Mucosa of descending colon (tissue), 3 donors: ENCODE results near the gene MBOAT1. TPM values are rescaled to one million over a fixed set of nuclear protein-coding genes. Genes with fewer than 3 reads are reported as not detected.

Source experiments
- ATAC-seq: fragments of 200-7000 bp; cut with Tn5 transposase; one replicate; pipeline ENCODE4 v1.9.1; 2020; ENCODE audit warnings: mild to moderate bottlenecking, moderate library complexity
- DNase-seq, 3 donors: peaks; one replicate each; pipeline ENCODE4 v3.0.0-alpha.2; 2020
- H3K36me3 ChIP-seq: fragments of 200-600 bp; one replicate; pipeline ENCODE4 v1.8.0; 2021; ENCODE audit warnings: low read depth, mild to moderate bottlenecking
- H3K4me1 ChIP-seq: fragments of 200-600 bp; one replicate; pipeline ENCODE4 v1.8.0; 2021; ENCODE audit warnings: low read depth, mild to moderate bottlenecking
- H3K4me3 ChIP-seq: fragments of 200-600 bp; one replicate; pipeline ENCODE4 v1.8.0; 2021; ENCODE audit warnings: mild to moderate bottlenecking
- H3K9me3 ChIP-seq: fragments of 200-600 bp; one replicate; pipeline ENCODE4 v1.8.0; 2021; ENCODE audit warnings: mild to moderate bottlenecking
- intact Hi-C, 2 donors: fragments of 100-400 bp; cut with DNase I in 1 of 2; cut with micrococcal nuclease in 1 of 2; formaldehyde crosslinking; loops; one replicate each; pipeline versions ENCODE4 v1.11.0 to v1.11.1; 2022; cut with DNase I, micrococcal nuclease
- total RNA-seq, 3 donors: library from RNA; stranded (reverse); fragmentation: NEBNext Ultra II Directional in 2 of 3; extraction: Animal tissue kit (Norgen Biotek cat#: 25700) in 2 of 3; gene quantifications; one replicate each; pipeline versions ENCODE4 v1.2.1 to v1.2.4, GENCODE V29; 2021 to 2023
- TF ChIP-seq, protein P1 (sequence below): fragments of 200-600 bp; IDR thresholded peaks from one replicate; pipeline ENCODE4 v1.8.0; 2022; ENCODE audit warnings: antibody characterized with exemption, mild to moderate bottlenecking
- donor health status: DM: no; HTN: no; CAD: no; lungs with moderate emphysema.
- donor health status: DM: no; HTN: no; CAD: no.
- donor health status: DM: no; HTN: yes; CAD: no.

Gene MBOAT1
- total RNA-seq, 3 donors from 2014 or later = 33.7 to 77.0 (median 54.4) TPM

DNA sequence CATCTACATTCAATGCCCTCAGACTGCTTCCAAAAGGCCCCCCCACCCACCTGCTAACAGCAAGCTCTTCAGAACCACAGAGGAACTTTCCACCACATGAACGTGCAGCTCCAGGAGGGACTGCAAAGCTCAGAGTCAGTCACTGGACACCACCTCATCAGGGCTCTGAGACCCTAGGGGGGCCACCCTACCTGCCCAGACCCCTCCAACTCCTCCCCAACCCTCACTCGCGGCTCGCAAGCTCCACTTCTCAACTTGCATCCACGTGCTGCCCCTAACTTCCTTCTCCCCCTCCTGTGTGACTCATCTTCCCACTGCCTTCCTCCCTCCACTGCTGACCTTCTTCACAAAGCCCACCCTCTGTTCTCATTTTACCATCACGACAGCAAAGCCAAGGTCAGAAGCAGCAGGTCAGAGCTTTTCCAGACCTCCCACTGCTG lies 6.5 kb downstream of the MBOAT1 start:
- peaks cover 36% of the 10 kb centered on the region for H3K4me1 ChIP-seq
- H3K9me3 ChIP-seq = no peaks in the 10 kb centered on the region
- H3K4me3 ChIP-seq = no peak overlapping the region
- DNase-seq (no peak), ATAC-seq (peak; percentile 12)
- TF ChIP-seq, protein P1, sequence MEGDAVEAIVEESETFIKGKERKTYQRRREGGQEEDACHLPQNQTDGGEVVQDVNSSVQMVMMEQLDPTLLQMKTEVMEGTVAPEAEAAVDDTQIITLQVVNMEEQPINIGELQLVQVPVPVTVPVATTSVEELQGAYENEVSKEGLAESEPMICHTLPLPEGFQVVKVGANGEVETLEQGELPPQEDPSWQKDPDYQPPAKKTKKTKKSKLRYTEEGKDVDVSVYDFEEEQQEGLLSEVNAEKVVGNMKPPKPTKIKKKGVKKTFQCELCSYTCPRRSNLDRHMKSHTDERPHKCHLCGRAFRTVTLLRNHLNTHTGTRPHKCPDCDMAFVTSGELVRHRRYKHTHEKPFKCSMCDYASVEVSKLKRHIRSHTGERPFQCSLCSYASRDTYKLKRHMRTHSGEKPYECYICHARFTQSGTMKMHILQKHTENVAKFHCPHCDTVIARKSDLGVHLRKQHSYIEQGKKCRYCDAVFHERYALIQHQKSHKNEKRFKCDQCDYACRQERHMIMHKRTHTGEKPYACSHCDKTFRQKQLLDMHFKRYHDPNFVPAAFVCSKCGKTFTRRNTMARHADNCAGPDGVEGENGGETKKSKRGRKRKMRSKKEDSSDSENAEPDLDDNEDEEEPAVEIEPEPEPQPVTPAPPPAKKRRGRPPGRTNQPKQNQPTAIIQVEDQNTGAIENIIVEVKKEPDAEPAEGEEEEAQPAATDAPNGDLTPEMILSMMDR = no peak
- H3K36me3 ChIP-seq = no peaks in the 10 kb centered on the region
- intact Hi-C loops = no loop called here

DNA sequence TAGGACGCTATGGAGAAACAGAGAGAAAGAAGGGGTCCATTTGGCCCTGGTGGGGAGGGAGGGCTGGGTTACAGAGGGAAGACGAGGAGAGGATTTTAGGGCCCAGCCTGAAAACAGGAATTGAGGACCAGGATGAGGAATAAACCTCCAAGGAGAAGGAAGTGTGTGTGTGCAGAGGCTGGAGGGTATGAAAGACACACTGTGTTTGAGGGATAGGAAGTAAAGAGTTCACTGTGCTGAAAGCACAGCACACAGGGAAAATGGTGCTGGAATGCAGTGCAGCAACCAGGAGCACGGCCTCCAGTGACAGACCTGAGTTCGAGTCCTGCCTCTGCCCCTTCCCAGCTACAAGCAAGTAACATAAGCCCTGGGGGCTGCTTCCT lies 7.8 kb downstream of the MBOAT1 start:
- Histone ChIP-seq H3K4me1 (peaks cover 39% of the 10 kb centered on the region), H3K4me3 (no peak overlapping the region), H3K9me3 (no peaks in the 10 kb centered on the region), H3K36me3 (no peaks in the 10 kb centered on the region)
- ATAC-seq (peak; percentile 16), DNase-seq (no peak)
- intact Hi-C loops = no loop called here
- TF ChIP-seq, protein P1 = no peak

DNA sequence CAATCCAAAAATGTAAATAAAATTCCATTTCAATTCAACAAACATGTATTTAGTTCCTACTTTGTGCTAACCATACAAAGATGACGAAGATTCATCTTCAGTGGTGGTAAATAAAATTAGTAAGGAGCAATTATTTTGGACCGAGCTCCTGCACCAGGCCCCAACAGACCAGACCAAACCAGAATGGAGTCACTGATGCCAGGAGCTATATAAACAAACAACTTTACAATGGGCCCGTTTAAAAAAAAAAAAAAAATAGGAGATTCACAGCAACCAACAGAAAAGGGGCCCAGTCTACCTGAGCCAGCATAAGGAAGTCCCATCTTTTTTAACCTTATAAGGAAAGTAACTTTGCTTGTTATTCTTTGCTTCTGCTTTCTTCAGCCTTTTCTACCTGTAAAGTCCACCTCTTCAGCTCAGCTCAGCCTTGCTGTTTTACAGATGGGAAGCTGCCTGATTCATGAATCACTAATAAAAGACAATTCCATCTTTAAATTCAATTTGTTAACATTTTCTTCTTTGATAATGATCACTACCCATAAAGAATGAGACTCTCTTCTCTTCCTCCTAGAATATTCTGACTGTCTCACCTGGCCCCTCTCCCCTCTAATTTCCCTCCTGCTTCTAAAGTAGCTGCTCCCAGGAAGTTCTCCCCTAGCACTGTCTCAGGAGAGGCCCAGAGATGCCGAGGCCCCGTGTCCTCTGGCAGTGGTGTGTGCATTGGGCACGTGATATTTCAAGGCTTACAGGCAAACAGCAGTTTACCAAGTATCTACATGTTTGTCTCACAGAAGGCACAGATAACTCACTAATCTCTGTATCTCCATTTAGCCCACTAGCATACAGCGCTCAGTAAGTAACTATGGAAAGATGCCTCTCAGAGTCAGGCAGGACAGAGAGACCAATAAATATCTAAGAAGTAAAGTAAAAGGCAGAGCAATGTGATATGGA lies 8.4 kb downstream of the MBOAT1 start:
- no peak overlapping the region for H3K4me3 ChIP-seq
- TF ChIP-seq, protein P1 = no peak
- intact Hi-C loops = no loop called here
- H3K4me1 ChIP-seq = peaks cover 39% of the 10 kb centered on the region
- DNase-seq = no peak
- ATAC-seq = peak; percentile 24
- H3K9me3 ChIP-seq = no peaks in the 10 kb centered on the region
- no peaks in the 10 kb centered on the region for H3K36me3 ChIP-seq

DNA sequence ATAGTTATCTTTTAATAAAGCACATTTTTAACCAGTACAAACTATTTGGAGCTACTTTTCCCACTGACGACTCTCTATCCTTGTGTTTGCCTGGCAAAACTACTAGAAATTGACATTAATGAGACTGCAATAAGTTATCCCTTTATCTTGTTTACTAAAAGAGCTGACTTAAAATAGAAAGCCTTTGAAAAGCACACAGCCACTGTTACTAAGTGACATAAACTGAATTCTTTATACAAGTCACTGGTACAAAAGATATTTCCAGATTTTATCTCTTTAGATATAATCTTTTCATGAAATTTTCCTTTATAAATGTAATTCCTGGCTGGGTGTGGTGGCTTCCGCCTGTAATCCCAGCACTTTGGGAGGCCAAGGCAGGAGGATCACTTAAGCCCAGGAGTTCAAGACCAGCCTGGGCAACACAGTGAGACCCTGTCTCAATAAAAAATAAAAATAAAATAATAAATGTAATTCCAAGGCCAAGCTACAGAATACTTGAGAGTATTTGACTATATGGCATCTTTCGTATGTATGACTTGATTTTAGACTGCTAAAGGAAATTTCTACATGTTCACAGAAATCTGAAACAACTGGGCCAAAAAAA lies 9.5 kb downstream of the MBOAT1 start:
- peaks cover 49% of the 10 kb centered on the region for H3K4me1 ChIP-seq
- TF ChIP-seq, protein P1 = no peak
- ATAC-seq = no peak
- intact Hi-C loops = no loop called here
- no peaks in the 10 kb centered on the region for H3K9me3 ChIP-seq
- H3K4me3 ChIP-seq = no peak overlapping the region
- no peaks in the 10 kb centered on the region for H3K36me3 ChIP-seq
- no peak for DNase-seq

DNA sequence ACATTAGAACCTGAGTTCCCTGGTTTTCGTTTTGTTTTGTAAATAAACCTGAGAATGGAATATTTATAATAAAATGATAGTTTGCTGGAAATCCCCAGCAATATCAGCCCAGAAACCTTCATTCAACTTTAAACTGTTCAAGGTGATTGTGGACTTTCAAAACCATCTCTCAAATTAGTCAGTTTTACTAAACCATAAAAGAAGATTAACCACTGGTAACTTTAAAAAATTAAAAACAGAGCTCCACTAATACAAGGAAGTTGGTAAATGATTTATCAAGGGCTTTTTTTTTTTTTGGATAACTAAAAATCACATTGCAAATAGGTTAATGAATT lies 10.0 kb downstream of the MBOAT1 start:
- no peaks in the 10 kb centered on the region for H3K9me3 ChIP-seq
- H3K4me3 ChIP-seq = no peak overlapping the region
- no peak for ATAC-seq
- intact Hi-C loops = no loop called here
- DNase-seq = no peak
- peaks cover 54% of the 10 kb centered on the region for H3K4me1 ChIP-seq
- TF ChIP-seq, protein P1 = no peak
- no peaks in the 10 kb centered on the region for H3K36me3 ChIP-seq
